Colonic mucosa (tissue), 4 donors: ENCODE measurements around the gene TBC1D21. TPM values are rescaled to one million over a fixed set of nuclear protein-coding genes. Genes with fewer than 3 reads are reported as not detected.

ENCODE experiments used
- DNase-seq: peaks from one replicate; pipeline ENCODE4 v3.0.0-alpha.2; 2020
- H3K27ac ChIP-seq: fragments of 200-600 bp; one replicate; pipeline ENCODE4 v1.8.0; 2021
- H3K27me3 ChIP-seq: fragments of 200-600 bp; one replicate; pipeline ENCODE4 v1.8.0; 2021
- H3K36me3 ChIP-seq: fragments of 200-600 bp; one replicate; pipeline ENCODE4 v1.8.0; 2021
- H3K4me1 ChIP-seq: fragments of 200-600 bp; one replicate; pipeline ENCODE4 v1.8.0; 2021; ENCODE audit warnings: mild to moderate bottlenecking
- H3K4me3 ChIP-seq: fragments of 200-600 bp; one replicate; pipeline ENCODE4 v1.8.0; 2021
- H3K9ac ChIP-seq, 2 donors: one replicate each; pipeline ENCODE4 v1.7.0; 2013; ENCODE audit warnings: control low read depth in 2 of 2, low read depth in 2 of 2, low read length in 2 of 2
- H3K9me3 ChIP-seq: fragments of 200-600 bp; one replicate; pipeline ENCODE4 v1.8.0; 2021
- intact Hi-C: fragments of 100-400 bp; cut with DNase I; formaldehyde crosslinking; loops from one replicate; pipeline ENCODE4 v1.14.1; 2022
- total RNA-seq, 2 donors: library from RNA; stranded (reverse); fragmentation: NEBNext Ultra II Directional in 1 of 2; extraction: Animal tissue kit (Norgen Biotek cat#: 25700) in 1 of 2; gene quantifications; one replicate each; pipeline ENCODE4 v1.2.1, GENCODE V29; 2021
- TF ChIP-seq, protein P1 (sequence below): fragments of 200-600 bp; IDR thresholded peaks from one replicate; pipeline ENCODE4 v1.8.0; 2022; ENCODE audit warnings: antibody characterized with exemption, mild to moderate bottlenecking
- donor health status: healthy.
- donor health status: DM: no; HTN: no; CAD: no.
- donor health status: DM: no; HTN: no; CAD: no.

The TBC1D21 gene, protein sequence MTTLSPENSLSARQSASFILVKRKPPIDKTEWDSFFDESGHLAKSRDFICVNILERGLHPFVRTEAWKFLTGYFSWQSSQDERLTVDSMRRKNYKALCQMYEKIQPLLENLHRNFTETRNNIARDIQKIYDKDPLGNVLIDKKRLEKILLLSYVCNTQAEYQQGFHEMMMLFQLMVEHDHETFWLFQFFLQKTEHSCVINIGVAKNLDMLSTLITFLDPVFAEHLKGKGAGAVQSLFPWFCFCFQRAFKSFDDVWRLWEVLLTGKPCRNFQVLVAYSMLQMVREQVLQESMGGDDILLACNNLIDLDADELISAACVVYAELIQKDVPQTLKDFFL
- total RNA-seq = not detected

DNA sequence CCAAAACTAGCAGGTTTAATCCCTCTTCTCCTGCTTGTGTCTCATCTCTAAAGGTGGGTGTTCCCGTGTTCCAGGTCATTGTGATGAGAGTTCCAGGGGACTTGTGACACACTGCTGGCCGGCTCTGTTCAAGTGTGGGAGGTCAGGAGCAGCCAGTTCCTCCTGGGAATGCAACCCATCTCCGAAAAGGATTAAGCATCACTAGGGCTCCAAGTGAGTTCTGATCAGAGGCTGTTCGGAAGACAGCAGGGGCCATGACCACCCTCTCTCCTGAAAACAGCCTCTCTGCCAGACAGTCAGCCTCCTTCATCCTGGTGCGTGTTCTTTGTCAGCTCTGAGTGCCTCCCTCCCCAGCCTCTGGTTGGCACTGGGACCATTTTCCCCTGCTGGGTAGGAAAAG, at the start of gene TBC1D21:
Gene TBC1D21, plus strand, starts transcription at position 109 of the 400 bp plus-strand sequence. Its CDS starts 146 bp downstream, at position 255.
- H3K9me3 ChIP-seq = no peaks in the 10 kb centered on the region
- no peak within 1 kb of the TSS for H3K27ac ChIP-seq
- no peak within 1 kb of the TSS for H3K4me3 ChIP-seq
- intact Hi-C loops = loop anchor here (5.0 kb wide), 1 partner anchor 34 kb away; no protein-coding TSS in a partner anchor
- H3K27me3 ChIP-seq = no peaks in the 10 kb centered on the region
- no peak within 1 kb of the TSS for H3K9ac ChIP-seq
- H3K4me1 ChIP-seq = no peaks in the 10 kb centered on the region
- no peak for DNase-seq
- no peaks in the 10 kb centered on the region for H3K36me3 ChIP-seq
- TF ChIP-seq, protein P1, sequence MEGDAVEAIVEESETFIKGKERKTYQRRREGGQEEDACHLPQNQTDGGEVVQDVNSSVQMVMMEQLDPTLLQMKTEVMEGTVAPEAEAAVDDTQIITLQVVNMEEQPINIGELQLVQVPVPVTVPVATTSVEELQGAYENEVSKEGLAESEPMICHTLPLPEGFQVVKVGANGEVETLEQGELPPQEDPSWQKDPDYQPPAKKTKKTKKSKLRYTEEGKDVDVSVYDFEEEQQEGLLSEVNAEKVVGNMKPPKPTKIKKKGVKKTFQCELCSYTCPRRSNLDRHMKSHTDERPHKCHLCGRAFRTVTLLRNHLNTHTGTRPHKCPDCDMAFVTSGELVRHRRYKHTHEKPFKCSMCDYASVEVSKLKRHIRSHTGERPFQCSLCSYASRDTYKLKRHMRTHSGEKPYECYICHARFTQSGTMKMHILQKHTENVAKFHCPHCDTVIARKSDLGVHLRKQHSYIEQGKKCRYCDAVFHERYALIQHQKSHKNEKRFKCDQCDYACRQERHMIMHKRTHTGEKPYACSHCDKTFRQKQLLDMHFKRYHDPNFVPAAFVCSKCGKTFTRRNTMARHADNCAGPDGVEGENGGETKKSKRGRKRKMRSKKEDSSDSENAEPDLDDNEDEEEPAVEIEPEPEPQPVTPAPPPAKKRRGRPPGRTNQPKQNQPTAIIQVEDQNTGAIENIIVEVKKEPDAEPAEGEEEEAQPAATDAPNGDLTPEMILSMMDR = no peak

DNA sequence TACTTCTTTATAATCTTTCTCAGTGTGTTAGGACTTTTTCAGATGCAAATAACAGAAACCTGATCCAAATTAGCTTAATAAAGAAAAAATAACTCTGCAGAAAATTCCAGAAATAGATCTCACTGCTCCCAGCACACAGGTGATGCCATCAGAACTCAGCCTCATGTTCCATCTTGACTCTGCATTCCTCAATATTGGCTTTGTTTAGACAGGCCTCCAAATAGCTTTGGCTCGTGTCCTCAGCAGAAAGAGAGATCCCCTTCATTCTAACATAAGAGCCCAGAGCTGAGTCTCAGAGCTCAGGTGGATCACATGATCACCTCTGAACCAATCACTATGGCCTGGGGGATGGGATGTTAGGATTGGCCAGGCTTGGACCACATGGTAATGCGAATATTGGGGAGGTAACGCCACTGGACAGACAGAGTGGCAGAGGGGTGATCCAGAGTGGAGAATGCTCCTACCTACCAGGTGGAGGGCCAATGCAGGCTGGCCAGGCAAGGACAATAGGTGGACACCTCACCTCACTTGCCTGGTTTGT, 46.6 kb upstream of the TBC1D21 start:
- intact Hi-C loops = no loop called here
- Histone ChIP-seq H3K4me1 (no peaks in the 10 kb centered on the region), H3K27me3 (no peaks in the 10 kb centered on the region), H3K9ac (no peak overlapping the region), H3K9me3 (no peaks in the 10 kb centered on the region), H3K36me3 (no peaks in the 10 kb centered on the region), H3K4me3 (no peak overlapping the region), H3K27ac (no peak overlapping the region)
- DNase-seq = no peak
- TF ChIP-seq, protein P1 = no peak

DNA sequence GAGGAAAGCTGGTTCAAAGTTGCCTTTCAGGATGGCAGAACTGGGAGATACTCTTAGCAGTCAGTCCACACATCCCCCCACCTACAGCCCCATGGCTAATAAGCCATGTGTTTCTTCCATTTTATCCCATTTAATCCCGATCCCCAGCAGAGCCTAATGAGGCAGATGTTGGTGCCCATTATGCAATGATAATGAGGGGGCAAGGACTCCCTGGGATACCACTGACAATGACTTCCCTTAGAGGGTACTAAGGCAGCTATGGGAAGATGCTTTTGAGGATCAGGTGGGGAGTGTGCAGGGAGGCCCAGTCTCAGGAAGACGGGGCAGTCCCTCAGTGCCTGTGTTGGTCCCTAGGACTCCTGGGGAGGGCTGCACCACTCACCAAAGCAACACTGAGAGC, 43.8 kb upstream of the TBC1D21 start:
- H3K27me3 ChIP-seq = no peaks in the 10 kb centered on the region
- no peaks in the 10 kb centered on the region for H3K9me3 ChIP-seq
- no peak for DNase-seq
- H3K27ac ChIP-seq = no peak overlapping the region
- no peak overlapping the region for H3K4me3 ChIP-seq
- TF ChIP-seq, protein P1 = no peak
- H3K9ac ChIP-seq = no peak overlapping the region
- no peaks in the 10 kb centered on the region for H3K36me3 ChIP-seq
- intact Hi-C loops = no loop called here
- H3K4me1 ChIP-seq = no peaks in the 10 kb centered on the region

DNA sequence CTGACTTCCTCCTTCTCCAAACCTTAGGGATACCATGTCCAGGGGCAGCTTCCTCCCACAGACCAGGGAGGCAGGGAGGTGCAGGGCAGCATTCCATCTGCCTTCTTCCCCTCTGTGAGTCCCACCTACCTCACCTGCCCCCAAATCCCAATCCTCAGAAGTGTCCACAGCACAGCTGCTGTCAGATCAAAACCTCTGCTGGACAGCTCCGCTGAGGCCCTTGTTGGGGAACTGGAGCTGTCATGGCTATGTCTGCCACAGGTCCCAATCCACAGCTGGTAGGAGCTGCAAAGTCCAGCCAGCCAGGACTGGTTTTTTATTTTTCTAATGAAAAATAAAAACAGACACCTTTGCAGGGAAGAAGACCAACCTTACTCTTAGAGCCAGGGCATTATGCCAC, 40.7 kb upstream of the TBC1D21 start:
- no peak overlapping the region for H3K4me3 ChIP-seq
- H3K9ac ChIP-seq = no peak overlapping the region
- intact Hi-C loops = no loop called here
- no peak overlapping the region for H3K27ac ChIP-seq
- no peak for DNase-seq
- H3K27me3 ChIP-seq = no peaks in the 10 kb centered on the region
- no peaks in the 10 kb centered on the region for H3K36me3 ChIP-seq
- no peaks in the 10 kb centered on the region for H3K9me3 ChIP-seq
- H3K4me1 ChIP-seq = no peaks in the 10 kb centered on the region
- TF ChIP-seq, protein P1 = no peak

DNA sequence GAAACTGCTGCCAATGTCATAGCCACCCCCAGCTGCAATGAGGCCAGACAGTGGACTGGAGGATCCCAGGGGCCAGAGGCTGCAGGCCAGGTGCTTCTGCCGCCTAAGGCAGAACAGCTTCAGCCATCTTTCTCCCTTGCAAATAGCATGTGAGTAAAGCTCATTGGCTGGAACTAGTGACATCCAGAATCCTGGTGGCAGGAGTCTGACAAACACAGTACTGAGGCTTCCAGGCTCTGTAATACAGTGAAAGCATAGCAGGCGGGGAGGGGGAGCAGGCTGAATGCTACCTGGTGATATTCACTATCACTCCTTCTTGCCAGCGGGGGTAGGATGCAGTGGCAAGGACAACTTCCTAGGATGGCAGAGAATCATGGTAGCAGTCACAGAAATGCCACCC, 36.5 kb upstream of the TBC1D21 start:
- H3K4me1 ChIP-seq = no peaks in the 10 kb centered on the region
- no peak overlapping the region for H3K27ac ChIP-seq
- H3K4me3 ChIP-seq = no peak overlapping the region
- no peak overlapping the region for H3K9ac ChIP-seq
- TF ChIP-seq, protein P1 = no peak
- no peak for DNase-seq
- intact Hi-C loops = no loop called here
- H3K27me3 ChIP-seq = no peaks in the 10 kb centered on the region
- no peaks in the 10 kb centered on the region for H3K9me3 ChIP-seq
- no peaks in the 10 kb centered on the region for H3K36me3 ChIP-seq
